GM18502 (cell line): ENCODE data around the gene CARMIL3.

Experiments used
- ATAC-seq: cut with Tn5 transposase; IDR thresholded peaks from one replicate; pipeline ENCODE4 v1.9.1; 2021; ENCODE audit warnings: mild to moderate bottlenecking; ENCODE audit not compliant: unreplicated experiment, poor library complexity

CARMIL3 gene

DNA sequence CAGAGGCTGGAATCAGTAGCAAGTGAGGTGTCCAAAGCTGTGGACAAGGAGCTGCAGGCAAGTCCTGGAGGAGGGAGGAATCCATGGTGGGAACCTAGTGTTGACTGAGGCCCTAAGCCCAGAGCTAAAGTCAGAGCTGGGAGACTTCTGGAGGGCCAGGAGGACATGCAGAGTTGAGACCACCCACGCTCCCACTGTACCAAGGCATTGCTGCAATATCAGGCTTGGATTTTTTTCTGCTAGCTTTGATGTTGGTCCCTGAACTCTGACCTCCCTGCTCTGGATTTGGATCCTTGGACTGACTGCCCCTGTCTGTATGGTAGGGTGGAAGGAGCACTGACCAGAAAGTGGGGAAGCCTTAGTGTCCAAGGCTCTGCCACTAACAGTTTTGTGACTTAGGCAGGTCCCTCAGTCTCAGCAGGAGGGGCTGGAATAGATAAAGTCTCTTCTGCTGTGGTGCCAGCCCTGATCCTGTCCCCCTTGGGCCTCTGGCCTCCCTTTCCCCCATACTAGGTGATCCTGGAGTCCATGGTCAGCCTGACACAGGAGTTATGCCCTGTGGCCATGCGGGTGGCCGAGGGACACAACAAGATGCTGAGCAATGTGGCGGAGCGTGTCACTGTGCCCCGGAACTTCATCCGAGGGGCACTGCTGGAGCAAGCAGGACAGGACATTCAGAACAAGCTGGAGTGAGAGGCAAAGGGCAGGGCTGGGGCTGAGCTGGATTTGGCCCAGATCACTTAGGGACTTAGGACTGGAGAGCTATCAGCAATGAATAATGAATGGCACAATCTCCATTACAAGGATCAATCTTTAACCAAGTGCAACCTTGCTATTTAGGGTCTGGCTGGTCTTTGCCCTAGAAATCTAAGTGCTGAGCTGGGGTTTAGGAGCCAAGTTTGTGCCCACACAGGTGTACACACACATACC, 9.4 kb downstream of the CARMIL3 start:
- no peak for ATAC-seq

DNA sequence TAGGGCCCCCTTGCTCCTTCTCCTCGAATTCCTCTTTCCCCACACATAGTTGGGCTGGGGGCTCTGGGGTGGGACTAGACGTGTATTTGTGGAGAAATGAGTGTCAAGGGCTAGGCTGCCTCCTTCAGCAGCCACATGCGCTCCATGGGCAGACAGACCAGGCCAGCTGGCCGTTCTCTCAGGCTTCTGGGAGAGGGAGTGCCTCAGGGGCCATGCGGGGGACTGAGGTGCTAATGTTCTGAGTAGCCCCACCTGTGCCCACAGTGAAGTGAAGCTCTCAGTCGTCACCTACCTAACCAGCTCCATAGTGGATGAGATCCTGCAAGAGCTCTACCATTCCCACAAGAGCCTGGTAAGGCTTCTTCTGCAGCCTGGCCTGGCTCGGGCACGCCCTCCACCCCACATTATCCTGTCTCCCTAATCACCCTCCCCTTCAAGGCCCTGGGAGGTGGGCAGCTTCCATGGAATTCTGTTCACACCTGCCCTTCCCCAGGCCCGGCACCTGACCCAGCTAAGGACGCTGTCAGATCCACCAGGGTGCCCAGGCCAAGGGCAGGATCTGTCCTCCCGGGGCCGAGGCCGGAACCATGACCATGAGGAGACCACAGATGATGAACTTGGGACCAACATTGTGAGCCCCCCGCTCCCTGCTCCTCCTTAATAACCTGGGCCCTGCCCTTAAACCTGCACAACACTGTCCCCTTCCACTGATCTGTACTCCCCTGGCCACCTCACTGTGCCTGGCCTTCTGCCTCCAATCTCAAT, 10.6 kb downstream of the CARMIL3 start:
- no peak for ATAC-seq

DNA sequence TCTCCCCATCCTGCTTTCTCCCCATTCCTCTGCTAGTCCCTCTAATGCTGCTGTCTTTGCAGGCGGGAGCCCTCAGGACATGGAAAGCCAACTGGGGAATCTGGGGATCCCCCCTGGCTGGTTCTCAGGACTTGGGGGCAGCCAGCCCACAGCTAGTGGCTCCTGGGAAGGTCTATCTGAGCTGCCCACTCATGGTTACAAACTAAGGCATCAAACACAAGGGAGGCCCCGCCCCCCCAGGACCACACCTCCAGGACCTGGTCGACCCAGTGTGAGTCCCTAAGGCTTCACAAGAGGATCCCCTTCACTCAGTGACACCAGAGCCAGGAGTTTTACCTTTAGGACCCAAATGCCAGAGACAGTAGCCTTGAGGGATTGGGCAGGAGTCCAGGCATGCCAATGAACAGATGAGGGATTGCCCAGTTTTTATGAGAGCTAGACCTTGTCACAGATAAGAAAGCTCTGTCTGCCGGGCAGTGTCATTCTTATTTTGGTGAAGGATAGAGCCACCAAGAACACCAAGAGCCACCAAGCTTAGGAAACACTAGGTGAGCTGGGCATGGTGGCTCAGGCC, 11.5 kb downstream of the CARMIL3 start:
- ATAC-seq, result no peak

DNA sequence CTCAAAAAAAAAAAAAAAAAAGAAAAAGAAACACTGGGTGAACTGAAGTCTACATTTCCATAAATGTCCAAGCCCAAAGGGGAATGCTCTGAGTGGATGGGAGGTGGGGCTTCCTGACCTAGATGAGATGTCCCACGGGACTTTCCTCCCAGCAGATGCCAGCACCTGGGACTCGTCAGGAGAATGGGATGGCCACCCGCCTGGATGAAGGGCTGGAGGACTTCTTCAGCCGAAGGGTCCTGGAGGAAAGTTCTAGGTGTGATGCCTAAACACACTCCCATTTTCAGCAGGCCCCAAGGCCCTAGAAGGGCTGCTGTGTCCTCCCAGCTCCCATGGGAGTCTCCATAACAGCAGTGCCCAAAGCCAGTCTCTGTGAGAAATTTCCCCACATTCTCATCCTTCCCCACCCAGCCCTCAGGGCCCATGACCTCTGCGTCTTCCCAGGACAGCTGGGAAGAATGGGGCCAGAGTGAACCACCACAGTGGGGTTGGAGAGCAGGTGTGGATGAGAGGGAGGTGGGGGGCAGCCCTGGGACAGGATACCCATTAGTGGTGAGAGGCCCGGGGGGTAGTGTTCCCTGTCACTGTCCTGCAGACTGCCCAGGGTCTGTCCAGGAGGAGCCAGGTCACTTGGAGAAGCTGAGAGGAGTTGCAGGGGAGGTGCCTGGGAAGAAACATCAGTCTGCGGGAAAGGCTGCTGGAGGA, 12.4 kb downstream of the CARMIL3 start:
- ATAC-seq, result no peak

DNA sequence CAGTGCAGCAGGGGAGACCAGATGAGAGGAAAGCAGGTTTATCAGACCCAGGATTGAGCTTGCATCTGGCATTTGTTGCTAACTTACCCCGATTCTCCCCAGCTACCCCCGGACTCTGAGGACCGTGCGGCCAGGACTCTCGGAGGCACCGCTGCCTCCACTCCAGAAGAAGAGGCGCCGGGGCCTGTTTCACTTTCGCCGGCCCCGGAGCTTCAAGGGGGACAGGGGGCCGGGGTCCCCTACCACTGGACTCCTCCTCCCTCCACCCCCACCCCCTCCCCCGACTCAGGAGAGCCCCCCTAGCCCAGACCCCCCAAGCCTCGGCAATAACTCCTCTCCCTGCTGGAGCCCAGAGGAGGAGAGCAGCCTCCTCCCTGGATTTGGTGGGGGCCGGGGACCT, 13.0 kb downstream of the CARMIL3 start:
- no peak for ATAC-seq

DNA sequence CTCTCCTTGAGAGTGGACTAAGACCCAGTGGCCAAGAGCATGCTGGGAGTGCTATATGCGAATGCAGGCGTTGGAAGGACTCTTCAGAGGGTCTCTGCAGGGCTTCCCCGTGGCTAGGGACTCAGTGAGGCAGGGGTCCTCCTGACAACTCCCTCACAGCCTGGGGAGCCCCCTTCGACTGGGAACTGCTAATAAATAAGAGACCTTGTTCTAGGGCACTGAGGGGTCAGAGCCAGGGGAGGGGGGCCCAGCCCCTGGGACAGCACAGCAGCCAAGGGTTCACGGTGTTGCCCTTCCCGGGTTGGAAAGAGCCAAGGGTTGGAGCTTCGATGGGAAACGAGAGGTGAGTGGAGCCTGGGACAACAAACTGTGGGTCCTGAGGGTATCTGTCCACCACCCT, 13.6 kb downstream of the CARMIL3 start:
- no peak for ATAC-seq

DNA sequence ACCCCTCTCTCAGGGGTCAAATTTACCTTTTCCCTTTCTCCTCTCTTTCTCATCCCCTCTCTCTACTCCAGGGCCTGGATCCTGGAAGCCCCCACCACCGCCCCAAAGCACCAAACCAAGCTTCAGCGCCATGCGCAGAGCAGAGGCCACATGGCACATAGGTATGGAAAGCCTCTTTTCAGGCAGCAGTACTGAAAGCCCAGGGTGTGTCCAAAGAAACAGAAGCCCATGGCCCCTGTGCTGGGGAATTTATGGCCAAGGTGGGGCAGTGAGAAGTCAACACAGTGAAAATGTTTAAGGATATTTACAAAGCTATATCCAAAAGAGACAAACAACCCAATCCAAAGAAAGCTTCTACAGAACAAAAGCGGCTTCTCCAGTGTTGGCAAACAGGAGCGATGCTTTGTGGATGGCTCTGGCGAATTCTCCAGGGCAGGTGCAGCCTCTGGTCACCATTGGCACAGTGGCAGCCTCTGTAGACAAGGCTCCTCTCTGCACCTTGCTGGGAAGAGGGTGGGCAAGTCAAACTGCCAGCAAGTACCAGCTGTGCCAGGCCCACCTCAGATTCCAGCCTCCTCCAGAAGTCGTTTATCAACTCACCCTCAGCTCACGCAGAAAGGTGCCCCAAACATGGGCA, 14.8 kb downstream of the CARMIL3 start:
- ATAC-seq, result no peak

DNA sequence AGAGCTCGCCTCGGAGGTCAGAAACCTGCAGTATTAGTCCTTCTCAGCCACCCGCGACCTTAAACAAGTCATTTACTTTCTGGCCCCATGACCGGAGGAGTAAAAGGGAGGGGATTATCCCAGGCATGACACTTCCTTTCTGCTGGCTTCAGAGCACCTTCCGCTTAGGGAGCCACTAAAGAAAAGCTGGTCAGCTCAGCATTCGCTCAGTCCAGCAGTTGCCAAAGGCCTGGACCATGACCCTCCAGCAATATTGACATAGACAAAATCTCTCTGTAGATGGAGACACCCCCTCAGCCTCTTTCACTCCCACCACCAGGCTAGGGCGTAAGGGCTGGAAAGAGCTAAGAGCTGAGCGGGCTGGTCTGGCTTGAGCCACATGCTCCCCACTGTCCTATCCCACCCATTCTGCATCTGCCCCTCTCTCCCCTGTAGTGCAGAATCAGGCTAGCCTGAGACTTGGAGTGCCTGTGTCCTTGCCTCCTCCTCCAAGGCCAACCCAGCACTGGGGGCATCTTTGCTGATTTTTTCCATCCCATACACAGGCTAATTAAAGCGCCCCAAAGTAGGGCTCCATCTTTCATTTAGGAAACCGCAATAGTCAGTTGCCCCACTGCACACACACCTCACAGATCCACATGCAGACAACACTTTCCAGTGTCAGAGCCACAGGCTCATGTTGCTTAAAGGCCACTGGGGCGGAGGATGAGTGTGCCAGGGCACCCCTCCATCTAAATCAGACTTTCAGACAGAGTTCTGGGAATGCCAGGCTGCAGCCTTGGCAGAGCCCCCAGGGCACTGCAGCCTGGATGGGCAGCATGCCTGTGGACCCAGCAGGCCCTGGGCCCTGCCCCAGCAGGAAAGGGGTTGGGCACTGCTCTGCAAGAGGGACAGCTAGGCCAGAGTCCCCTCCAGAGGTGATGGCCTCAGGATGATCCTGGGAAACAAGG, 15.6 kb downstream of the CARMIL3 start:
- no peak for ATAC-seq

DNA sequence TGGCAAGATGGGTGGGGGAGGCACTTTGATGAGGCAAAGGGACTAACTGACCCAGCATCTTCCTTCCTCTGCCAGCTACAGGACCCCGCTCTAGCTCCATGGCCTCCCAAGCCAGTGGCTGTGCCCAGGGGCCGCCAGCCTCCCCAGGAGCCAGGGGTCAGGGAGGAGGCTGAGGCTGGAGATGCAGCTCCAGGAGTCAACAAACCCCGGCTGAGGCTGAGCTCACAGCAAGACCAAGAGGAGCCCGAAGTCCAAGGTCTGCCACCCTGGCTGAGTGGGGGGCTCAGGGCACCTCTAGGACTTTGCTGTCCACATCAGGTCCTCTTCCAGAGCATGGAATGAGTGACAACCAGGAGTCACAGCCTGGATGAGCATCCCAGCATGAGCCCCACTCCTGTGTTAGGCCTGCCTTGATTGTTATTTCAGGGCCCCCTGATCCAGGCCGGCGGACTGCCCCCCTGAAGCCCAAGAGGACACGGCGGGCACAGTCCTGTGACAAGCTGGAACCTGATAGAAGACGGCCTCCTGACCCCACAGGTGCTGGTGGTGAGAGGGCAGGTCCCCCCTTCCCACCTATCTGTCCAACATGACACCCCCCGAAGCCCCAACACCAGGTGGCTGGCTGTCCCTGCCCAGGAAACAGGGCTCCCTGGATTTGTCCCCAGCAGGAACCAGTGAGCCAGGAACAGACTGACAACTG, 17.1 kb downstream of the CARMIL3 start:
- no peak for ATAC-seq

DNA sequence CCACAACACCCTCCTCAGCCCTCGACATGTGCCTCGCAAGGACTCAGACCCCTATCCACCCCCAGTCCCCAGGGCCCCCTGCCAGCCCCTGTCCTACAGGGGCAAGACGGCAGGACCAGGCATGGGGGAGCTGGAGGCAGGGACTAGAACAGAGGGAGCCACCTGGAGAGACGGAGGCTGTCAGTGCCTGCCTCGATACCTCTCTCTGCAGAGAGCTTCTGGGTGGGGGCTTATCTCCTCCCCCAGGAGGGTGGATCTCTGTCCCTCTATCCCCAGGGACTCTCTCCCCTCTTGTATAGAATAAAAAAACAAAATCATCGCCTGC, 17.6 kb downstream of the CARMIL3 start:
- ATAC-seq, result no peak

DNA sequence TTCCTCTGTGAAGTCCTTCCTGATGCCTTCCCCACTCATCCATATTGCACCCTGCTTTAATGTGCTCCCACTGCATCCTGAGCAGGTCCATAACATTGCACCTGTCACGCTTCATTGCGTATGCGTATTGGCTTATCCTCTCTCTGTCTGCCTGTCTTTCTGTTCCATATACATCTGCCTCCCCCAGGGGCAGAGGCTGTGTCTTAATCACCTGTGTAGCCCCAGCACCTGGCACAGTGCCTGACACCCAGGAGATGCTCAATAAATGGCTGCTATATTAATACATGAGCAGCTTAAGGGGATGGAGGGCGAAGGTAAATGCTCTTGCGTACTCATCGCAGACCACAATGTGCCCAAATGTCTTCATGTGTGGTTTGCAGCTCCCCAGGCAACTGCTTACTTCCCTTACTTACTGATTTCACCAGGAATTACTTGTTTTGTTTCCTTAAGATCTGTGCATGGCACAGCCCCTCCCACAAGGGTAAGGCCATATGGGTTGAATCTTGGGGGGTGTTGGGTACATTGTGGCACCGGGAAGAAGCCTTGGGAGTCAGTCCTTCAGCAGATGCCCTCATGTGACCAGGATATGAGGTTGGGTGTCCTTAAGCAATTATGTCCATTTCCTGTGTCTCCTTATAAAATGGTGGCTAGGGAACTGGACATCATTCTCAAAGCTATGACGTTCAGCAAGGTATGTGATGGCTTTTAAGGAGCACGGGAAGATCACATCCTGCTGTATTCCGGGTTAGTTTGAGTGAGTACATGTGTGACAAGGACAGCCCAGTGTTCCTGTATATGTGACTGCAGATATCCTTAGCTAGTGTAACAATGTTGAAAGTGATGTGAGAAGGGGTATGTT, 18.7 kb downstream of the CARMIL3 start:
- ATAC-seq, result no peak

DNA sequence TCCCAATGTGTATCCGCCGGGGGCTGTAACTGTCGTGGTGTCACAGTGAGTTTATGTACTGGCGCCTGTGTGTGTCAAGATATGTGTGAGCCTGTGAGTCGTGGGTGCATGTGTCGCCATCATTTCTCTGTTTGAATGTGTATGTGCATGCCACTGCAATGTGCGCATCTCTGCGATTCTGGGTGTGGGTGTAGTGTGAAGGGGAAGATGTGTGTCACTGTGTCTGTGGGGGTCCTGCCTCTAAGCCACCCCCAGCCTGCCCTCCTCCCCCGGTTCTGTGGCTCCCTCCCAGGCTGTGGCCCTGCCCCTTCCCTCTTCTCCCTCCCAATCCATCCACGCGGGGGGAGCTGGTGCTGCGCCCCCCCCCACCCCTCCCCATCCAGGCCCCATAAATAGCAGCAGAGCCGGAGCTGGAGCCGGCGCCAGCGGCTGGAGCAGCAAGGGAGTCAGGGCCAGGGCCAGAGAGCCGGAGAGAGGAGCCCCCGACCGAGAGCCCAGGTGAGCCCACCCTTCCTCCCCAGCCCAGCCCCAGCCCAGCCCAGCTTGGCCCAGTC, 19.4 kb downstream of the CARMIL3 start, which contains the start of gene CPNE6:
TSS of gene CPNE6 (plus strand) at position 419 of the 554 bp plus-strand sequence. CDS start 1,375 bp downstream, outside the sequence.
- ATAC-seq, result no peak

DNA sequence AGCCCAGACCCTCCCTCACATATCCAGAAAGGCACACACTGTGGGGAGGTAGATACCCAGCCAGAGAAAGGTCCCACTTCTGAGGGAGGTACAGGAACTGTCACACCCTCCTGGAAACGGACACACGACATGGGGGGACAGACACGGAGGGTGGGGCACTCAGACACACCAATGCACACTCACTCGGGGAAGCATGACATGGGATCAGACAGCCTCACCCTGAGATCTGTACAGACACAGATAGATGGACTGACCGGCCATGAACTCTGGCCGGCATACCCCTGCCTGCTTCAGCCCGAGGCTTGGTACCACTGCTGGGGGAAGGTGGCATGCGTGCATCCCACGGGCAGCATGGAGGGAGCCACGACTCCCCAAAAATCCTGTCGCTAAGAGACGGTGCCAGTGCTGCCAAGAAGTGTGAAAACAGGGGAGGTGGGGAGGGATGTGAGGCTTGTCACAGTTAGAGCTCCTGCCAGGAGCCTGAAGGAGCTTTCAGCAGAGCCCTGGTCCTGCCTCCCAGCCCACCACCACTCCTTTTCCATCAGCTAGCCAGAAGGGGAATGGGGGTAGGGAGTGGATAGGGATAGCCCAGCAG, 20.1 kb downstream of the CARMIL3 start:
- ATAC-seq, result no peak

DNA sequence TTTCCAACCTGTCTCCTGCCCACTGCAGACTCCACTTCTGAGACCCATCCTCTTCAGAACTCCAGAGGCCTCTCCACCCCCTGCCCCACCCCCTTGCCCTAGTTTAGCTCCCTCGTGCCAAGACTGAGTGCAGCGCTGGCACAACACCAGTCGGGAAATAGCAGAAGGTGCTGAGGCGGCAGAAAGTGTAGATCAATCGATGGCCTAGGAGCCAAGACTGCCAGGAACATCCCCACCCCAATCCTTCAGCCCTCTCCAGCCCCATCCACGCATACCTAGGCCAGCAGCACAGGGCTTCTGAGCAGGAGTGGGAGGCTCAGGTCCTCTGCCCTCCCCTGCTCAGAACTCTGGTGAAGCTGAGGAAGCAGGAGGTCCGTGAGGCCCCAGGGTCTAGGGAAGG, 20.6 kb downstream of the CARMIL3 start:
- no peak for ATAC-seq

DNA sequence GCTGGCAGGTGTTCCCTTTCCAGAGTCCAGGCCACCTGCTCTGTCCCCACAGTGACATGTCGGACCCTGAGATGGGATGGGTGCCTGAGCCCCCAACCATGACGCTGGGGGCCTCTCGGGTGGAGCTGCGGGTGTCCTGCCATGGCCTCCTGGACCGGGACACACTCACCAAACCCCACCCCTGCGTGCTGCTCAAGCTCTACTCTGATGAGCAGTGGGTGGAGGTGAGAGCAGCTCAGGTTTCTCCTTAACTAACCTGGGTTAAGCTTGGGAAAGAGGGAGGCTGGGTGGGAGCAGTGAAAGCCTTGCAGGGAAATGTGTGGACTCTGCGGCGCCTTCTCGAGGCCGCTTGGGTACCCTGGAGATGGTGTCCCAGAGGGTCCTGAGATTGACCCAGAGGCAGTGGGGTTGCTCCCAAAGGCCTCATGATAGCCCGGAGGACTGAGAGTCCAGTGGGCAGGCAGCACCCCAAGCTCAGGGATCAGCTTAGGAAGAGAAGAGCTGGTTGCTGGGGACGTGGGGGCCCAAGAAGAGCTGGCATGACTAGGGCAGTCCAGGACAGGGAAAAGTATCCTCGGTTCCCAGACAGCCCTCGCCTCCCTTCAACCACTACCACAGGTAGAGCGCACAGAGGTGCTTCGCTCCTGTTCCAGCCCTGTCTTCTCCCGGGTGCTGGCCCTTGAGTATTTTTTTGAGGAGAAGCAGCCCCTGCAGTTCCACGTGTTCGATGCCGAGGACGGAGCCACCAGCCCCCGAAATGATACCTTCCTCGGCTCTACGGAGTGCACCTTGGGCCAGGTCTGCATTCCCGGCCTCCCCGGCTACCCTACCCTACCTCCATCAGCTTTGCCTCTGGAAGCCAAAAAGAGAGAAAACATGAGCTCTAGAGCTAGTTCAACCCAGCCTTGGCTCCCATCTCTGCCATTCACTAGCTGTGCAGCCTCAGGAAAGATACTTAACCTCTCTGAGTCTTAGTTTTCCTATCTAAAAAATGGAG, 21.4 kb downstream of the CARMIL3 start:
- ATAC-seq, result no peak
